Activated CD4-positive, alpha-beta memory T cell treated with anti-CD3 and anti-CD28 coated beads for 36 hours (primary cell): ENCODE results near the gene ZNF106. TPM values are rescaled to one million over a fixed set of nuclear protein-coding genes. Genes with fewer than 3 reads are reported as not detected.

Experiments used
- CTCF ChIA-PET: fragments of 350-600 bp; sonication (Branson Sonifier 250); formaldehyde crosslinking; loops from one replicate; lab custom pipeline; 2021; ENCODE audit warnings: antibody characterized with exemption, inconsistent platforms; lab: Charles Lee
- POLR2A ChIA-PET: fragments of 350-600 bp; sonication (Branson Sonifier 250); formaldehyde crosslinking; loops from one replicate; lab custom pipeline; 2021; ENCODE audit warnings: antibody characterized with exemption; lab: Charles Lee
- DNase-seq: peaks from one replicate; pipeline ENCODE4 v3.0.0-alpha.2; 2020
- H3K27ac Mint-ChIP-seq: one replicate; pipeline ENCODE4 v1.8.0; 2021; ENCODE audit warnings: mixed read lengths
- H3K27me3 Mint-ChIP-seq: one replicate; pipeline ENCODE4 v1.8.0; 2021; ENCODE audit warnings: mixed read lengths
- H3K36me3 Mint-ChIP-seq: one replicate; pipeline ENCODE4 v1.8.0; 2021; ENCODE audit warnings: mixed read lengths
- H3K4me1 Mint-ChIP-seq: one replicate; pipeline ENCODE4 v1.8.0; 2021; ENCODE audit warnings: low read depth, mixed read lengths
- H3K4me3 Mint-ChIP-seq: one replicate; pipeline ENCODE4 v1.8.0; 2021; ENCODE audit warnings: mild to moderate bottlenecking, mixed read lengths
- H3K9me3 Mint-ChIP-seq: one replicate; pipeline ENCODE4 v1.8.0; 2021; ENCODE audit warnings: mixed read lengths
- intact Hi-C: fragments of 100-400 bp; cut with micrococcal nuclease; formaldehyde crosslinking; loops from one replicate; pipeline ENCODE4 v1.15.1; 2023
- total RNA-seq, 2 experiments: library from RNA; stranded (reverse); gene quantifications; one replicate each; pipeline ENCODE4 v1.2.3, GENCODE V29; 2021

The ZNF106 gene
- total RNA-seq = 10 to 100 TPM; 47.1 to 48.0 TPM

DNA sequence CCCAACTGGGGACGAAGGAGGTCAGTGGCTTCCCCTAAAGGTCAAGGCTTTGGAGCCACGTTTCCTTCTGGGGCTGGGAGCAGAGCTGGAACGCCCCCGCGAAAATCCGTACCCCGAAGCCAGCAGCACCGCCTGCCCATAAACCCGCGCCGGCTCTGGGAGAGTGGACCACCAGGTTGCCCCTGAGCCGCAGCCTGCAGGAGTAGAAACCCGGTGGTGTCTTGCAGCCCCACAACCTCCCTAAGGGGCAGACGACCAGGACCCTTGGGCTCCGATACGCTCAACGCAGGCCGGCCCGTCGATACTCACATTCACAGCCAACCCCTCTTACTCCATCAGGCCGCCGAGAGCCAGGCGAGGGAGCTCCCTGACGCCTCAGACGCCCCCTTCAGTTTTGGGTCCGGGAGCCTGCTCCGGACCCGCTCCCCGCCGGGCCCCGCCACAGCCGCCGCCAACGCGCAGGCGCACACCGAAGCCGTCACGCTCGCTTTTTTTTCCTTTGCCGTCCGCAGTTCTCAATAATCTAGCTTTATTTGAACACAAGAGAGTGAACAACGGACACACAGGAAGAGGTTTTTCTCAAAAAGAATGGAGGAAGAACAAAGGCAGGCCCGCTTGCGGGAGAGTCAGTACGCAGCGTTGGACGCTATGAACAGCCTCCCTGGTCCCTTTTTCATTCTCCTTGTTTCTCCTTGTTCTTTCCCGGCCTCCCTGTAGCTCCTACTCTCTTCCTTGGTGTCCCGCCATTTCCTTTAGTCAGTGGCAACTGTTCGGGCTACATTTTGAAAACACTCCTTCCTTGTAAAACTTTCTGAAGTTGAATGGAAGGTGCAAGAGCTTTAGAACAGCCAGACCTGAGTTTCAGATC is at the start of gene ZNF106:
TSS of gene ZNF106 (minus strand) at position 471 of the 868 bp plus-strand sequence. CDS start 18,852 bp downstream, outside the sequence.
- intact Hi-C loops = loop anchor here (2.0 to 10.0 kb wide), 3 partner anchors 58 to 434 kb away; partner anchors contain the start of genes GANC, HAUS2, LRRC57 and TMEM87A
- Mint-ChIP-seq H3K9me3 (no peaks in the 10 kb centered on the region), H3K4me3 (peak within 1 kb of the TSS; percentile 91), H3K27me3 (no peaks in the 10 kb centered on the region), H3K36me3 (peaks cover 8% of the 10 kb centered on the region), H3K4me1 (peaks cover 51% of the 10 kb centered on the region), H3K27ac (peak within 1 kb of the TSS; percentile 98)
- ChIA-PET POLR2A (interaction anchor here (0.8 to 2.0 kb wide), 5 partner anchors 14 to 85 kb away, joined by 3 to 5 read pairs (median 3); partner anchors contain the start of genes HAUS2, LRRC57 and STARD9), CTCF (interaction anchor here (1.0 kb wide), 1 partner anchor 9 kb away, joined by 4 read pairs; no protein-coding TSS in a partner anchor)
- peak; percentile 92 for DNase-seq

DNA sequence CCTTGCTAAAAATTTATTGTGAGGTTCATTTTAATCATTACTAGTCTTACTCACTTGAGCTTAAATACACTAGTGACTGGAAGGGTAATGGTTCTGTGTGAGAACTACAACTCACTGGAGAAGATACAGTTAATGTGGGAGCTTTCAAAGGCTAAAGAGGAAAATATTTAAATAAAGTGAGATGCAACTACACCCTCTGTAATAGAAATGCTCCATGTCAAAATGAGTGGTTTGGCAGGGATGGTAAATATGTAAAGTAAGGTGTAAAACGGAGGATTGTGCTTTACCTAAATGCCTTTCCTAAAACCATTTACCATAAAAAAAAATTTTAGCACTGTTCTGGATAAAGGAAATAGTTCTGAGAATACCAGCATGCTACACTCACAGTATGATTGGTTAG is 42.3 kb upstream of the ZNF106 start:
- Mint-ChIP-seq H3K9me3 (no peaks in the 10 kb centered on the region), H3K27ac (no peak overlapping the region), H3K4me1 (no peaks in the 10 kb centered on the region), H3K36me3 (peaks cover 28% of the 10 kb centered on the region), H3K4me3 (no peak overlapping the region), H3K27me3 (no peaks in the 10 kb centered on the region)
- POLR2A ChIA-PET = no interaction called here
- DNase-seq = no peak
- CTCF ChIA-PET = no interaction called here
- intact Hi-C loops = no loop called here

DNA sequence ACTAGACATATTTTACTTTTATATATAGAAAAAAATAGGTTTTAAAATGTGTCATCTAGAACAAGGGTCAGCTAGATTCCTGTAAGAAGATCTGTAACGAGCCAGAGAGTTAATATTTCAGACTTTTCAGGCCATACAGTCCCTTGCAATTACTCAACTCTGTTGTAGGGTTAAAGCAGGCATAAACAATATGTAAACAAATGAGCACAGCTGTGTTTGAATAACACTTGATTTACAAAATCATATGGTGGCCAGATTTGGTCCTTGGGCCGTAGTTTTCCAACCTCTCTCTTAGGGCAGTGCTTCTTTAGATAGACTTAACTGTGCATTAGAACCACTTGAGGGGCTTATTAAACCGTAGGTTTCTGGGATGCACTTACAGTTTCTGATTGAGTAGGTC is 38.0 kb upstream of the ZNF106 start:
- intact Hi-C loops = no loop called here

DNA sequence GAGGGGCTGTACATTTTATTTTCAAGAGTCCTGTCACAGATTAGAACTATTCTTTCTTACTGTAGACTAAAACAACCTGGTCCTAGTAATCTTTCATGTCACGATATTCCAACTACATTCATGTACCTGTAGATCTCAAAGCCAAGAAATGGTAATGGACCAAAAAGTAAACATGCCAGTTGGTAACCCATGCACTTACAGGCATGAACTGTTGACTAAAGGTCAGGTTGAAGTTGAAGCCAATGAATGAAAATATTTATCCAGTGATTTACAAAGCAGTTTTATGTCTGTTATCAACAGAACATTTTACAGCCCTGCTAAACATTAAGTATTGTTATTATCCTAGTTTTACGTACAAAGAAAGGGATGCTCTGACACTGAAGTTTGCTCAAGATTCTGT is 32.4 kb upstream of the ZNF106 start:
- Mint-ChIP-seq H3K36me3 (peaks cover 5% of the 10 kb centered on the region), H3K27ac (no peak overlapping the region)

More for the DNA sequence above, 38.0 kb upstream of the ZNF106 start:
- H3K9me3 Mint-ChIP-seq = no peaks in the 10 kb centered on the region
- no peak for DNase-seq
- POLR2A ChIA-PET = no interaction called here
- H3K27me3 Mint-ChIP-seq = no peaks in the 10 kb centered on the region
- no peak overlapping the region for H3K27ac Mint-ChIP-seq
- no peak overlapping the region for H3K4me3 Mint-ChIP-seq
- no peaks in the 10 kb centered on the region for H3K4me1 Mint-ChIP-seq
- H3K36me3 Mint-ChIP-seq = peaks cover 12% of the 10 kb centered on the region
- CTCF ChIA-PET = no interaction called here

DNA sequence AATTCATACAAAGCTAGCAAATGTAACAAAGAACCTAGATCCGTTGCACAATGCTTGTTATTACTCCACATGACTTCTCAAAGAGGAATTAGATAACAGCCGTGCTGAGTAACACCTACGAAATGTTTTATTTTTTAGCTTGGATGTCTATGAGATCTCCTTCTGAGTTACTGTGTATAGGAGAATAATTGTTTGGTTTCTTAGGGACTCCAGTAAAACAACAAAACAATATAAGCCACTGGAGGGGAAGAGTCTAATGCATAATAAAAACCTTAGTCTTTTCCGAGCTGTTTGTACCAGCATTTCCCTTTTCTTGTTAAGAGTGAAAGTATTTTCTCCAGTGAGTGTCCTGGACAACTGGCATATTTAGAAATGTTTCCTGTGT is 20.1 kb upstream of the ZNF106 start:
- Mint-ChIP-seq H3K27me3 (no peaks in the 10 kb centered on the region), H3K27ac (no peak overlapping the region), H3K9me3 (no peaks in the 10 kb centered on the region), H3K4me1 (no peaks in the 10 kb centered on the region), H3K4me3 (no peak overlapping the region), H3K36me3 (peaks cover 16% of the 10 kb centered on the region)
- ChIA-PET CTCF (no interaction called here), POLR2A (no interaction called here)
- intact Hi-C loops = no loop called here
- DNase-seq = no peak

More for the DNA sequence above, 32.4 kb upstream of the ZNF106 start:
- Mint-ChIP-seq H3K4me3 (no peak overlapping the region), H3K27me3 (no peaks in the 10 kb centered on the region), H3K4me1 (no peaks in the 10 kb centered on the region), H3K9me3 (no peaks in the 10 kb centered on the region)
- no peak for DNase-seq
- POLR2A ChIA-PET = no interaction called here
- intact Hi-C loops = no loop called here
- CTCF ChIA-PET = no interaction called here

DNA sequence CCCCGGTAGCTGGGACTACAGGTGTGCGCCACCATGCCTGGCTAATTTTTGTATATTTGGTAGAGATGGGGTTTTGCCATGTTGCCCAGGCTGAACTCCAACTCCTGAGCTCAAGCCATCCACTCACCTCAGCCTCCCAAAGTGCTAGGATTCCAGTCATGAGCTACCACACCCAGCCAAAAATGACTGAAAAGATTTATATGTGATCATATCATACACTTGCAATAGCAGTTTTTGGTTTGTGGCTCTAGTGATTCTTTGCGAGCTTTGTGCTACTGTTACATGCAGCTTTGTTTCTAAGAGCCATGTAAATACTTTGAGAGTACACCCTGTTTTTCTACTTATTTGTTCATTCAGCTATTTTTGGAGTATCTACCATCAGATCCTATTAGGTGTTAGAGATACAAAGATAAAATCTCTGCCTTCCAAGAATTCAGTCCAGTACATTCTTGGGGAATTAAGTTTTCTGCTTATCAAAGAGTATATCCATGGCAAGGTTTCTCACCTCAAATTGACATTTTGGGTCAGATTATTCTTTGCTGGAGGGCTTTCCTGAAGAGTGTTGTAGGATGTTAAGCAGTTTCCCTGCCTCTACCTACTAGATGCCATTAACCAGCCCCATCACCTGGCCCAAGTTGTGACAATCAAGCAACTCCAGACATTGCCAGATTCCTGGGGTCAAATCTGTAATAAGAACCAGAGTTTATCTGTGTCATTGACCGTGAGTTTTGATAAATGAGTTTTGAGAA is 19.5 kb upstream of the ZNF106 start:
- POLR2A ChIA-PET = no interaction called here
- H3K27me3 Mint-ChIP-seq = no peaks in the 10 kb centered on the region
- H3K4me3 Mint-ChIP-seq = no peak overlapping the region
- intact Hi-C loops = no loop called here
- H3K27ac Mint-ChIP-seq = no peak overlapping the region
- CTCF ChIA-PET = no interaction called here
- H3K9me3 Mint-ChIP-seq = no peaks in the 10 kb centered on the region
- no peak for DNase-seq
- H3K4me1 Mint-ChIP-seq = no peaks in the 10 kb centered on the region
- H3K36me3 Mint-ChIP-seq = peaks cover 12% of the 10 kb centered on the region

DNA sequence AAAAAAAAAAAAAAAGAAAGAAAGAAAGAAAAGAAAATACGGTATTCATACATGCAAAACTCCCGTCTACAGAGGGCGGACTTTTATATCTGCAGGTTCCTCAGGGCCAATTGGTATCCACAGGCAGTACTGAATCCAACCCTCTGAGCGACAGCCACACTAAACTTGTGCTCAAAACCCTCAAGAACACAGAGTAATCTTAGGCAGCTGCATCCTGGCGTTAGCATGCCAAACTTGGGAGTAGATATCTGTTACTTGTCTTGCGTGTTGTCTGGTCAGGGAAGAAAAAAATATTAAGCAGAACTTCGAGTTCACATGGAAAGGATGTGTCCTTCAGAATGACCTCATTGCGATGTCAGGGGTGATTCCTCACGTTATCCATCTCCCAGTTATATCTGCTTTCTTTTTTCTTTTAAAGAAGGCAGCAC is 17.3 kb upstream of the ZNF106 start:
- Mint-ChIP-seq H3K4me1 (no peaks in the 10 kb centered on the region), H3K27ac (no peak overlapping the region), H3K4me3 (no peak overlapping the region), H3K36me3 (peaks cover 4% of the 10 kb centered on the region), H3K27me3 (no peaks in the 10 kb centered on the region), H3K9me3 (no peaks in the 10 kb centered on the region)
- ChIA-PET CTCF (interaction anchor here (0.9 kb wide), 1 partner anchor 24 kb away, joined by 3 read pairs; no protein-coding TSS in a partner anchor), POLR2A (no interaction called here)
- intact Hi-C loops = no loop called here
- no peak for DNase-seq

DNA sequence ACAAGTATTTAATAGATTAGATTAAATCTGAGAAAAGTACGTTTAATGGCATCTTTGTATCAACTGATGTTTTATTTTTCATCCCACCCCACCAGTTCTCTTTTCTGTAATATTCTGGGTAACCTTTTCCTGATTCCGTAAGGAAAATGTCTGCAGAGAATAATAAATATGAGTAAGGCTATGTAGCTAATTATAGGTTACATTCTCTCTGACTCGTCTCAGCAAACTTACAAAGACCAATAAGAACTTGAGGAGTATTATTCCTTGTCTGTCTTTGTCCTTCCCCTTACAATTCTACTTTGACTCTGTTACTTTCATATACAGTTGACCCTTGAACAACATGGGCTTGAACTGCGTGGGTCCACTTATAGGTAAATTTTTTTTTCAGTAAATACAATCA is 16.6 kb upstream of the ZNF106 start:
- no peaks in the 10 kb centered on the region for H3K4me1 Mint-ChIP-seq
- no peak overlapping the region for H3K4me3 Mint-ChIP-seq
- no peak for DNase-seq
- H3K27me3 Mint-ChIP-seq = no peaks in the 10 kb centered on the region
- ChIA-PET POLR2A (no interaction called here), CTCF (no interaction called here)
- H3K36me3 Mint-ChIP-seq = no peaks in the 10 kb centered on the region
- intact Hi-C loops = no loop called here
- H3K9me3 Mint-ChIP-seq = no peaks in the 10 kb centered on the region
- no peak overlapping the region for H3K27ac Mint-ChIP-seq

DNA sequence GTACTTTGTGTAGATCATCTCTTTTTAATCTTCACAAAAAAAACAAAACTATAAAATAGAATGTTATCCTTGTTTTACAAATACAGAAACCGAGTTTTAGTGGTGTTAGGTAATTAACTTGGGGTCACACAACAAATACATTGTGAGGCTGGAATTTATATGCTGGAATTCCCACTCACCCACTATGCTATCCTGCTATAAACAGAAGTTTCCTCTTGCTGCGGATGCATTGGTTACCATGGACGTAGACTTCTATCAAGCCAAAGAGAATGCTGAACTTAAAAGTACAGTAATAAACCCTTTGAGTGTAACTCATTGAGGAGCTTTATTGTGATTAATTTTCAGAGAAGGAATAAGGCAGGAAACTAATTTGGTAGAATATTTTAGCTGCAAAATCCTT is 13.7 kb upstream of the ZNF106 start:
- POLR2A ChIA-PET = interaction anchor here (0.6 to 1.4 kb wide), 3 partner anchors 14 to 34 kb away, joined by 3 read pairs; partner anchors contain the start of gene ZNF106
- DNase-seq = no peak
- Mint-ChIP-seq H3K27ac (no peak overlapping the region), H3K27me3 (no peaks in the 10 kb centered on the region), H3K4me3 (no peak overlapping the region), H3K9me3 (no peaks in the 10 kb centered on the region), H3K4me1 (peaks cover 10% of the 10 kb centered on the region), H3K36me3 (no peaks in the 10 kb centered on the region)
- intact Hi-C loops = no loop called here
- CTCF ChIA-PET = interaction anchor here (0.5 kb wide), 1 partner anchor 293 kb away, joined by 4 read pairs; no protein-coding TSS in a partner anchor

DNA sequence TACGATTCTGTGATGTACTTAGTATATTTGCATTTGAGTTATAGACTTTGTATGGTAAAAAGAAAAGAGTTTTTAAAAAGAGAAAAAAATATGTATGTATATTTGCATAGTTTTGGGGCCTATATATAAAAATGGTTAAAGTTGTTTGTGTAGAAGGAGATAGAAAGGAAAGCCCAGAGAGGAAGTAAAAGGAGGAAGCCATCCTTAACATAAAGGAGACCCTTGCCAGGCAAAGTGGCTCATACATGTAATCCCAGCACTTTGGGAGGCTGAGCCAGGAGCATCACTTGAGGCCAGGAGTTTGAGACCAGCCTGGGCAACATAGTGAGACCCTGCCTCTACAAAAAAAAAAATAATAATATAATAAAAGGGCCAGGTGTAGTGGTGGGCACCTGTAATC is 12.9 kb upstream of the ZNF106 start:
- Mint-ChIP-seq H3K27ac (no peak overlapping the region), H3K36me3 (no peaks in the 10 kb centered on the region), H3K4me1 (peaks cover 16% of the 10 kb centered on the region), H3K9me3 (no peaks in the 10 kb centered on the region), H3K4me3 (no peak overlapping the region), H3K27me3 (no peaks in the 10 kb centered on the region)
- intact Hi-C loops = no loop called here
- ChIA-PET POLR2A (no interaction called here), CTCF (no interaction called here)
- no peak for DNase-seq

DNA sequence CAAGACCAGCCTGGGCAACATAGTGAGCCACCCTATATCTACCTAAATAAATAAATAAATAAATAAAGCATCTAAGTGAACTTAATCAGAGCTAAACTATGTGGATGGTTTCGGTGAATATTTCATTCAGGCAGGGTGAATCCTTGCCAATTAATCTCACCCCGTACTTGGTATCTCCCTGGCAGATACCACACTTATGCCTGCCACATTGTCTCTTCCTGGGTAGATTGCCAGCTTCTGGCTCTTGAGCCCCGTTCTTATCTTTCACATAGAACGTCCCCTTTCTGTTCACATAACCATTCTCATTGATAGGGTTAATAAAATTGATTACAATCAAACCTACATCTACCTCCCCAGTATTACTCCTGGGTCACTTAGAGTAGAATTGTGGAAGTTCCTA is 11.5 kb upstream of the ZNF106 start:
- Mint-ChIP-seq H3K9me3 (no peaks in the 10 kb centered on the region), H3K27ac (no peak overlapping the region), H3K4me1 (peaks cover 28% of the 10 kb centered on the region), H3K27me3 (no peaks in the 10 kb centered on the region), H3K4me3 (no peak overlapping the region), H3K36me3 (no peaks in the 10 kb centered on the region)
- POLR2A ChIA-PET = no interaction called here
- CTCF ChIA-PET = no interaction called here
- intact Hi-C loops = no loop called here
- DNase-seq = no peak
